ENCODE data around the gene TTC6. TPM values are rescaled to one million over a fixed set of nuclear protein-coding genes. Genes with fewer than 3 reads are reported as not detected.

Gene TTC6
- total RNA-seq, 2 donors from 2014 or later, result not detected

DNA sequence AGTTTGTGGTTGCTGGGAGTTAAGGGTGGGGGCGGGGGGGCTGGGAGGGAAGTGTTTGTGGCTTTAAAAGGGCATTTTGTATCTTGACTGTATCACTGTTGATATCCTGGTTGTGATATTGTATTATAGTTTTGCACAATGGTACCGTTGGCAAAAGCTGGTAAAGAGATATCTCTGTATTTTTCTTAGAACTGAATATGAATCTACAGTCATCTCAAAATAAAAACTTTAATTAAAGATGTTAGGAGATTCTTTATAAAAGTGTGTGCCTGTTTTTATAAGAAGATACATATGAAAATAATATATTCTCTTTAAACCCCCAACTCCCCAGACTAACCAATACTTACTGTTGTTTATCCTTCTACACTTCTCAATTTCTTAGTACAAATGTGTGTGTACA lies 43.2 kb downstream of the TTC6 start:
- no peak for DNase-seq (ENCODE audit: low spot score)
- TF ChIP-seq, protein P1, sequence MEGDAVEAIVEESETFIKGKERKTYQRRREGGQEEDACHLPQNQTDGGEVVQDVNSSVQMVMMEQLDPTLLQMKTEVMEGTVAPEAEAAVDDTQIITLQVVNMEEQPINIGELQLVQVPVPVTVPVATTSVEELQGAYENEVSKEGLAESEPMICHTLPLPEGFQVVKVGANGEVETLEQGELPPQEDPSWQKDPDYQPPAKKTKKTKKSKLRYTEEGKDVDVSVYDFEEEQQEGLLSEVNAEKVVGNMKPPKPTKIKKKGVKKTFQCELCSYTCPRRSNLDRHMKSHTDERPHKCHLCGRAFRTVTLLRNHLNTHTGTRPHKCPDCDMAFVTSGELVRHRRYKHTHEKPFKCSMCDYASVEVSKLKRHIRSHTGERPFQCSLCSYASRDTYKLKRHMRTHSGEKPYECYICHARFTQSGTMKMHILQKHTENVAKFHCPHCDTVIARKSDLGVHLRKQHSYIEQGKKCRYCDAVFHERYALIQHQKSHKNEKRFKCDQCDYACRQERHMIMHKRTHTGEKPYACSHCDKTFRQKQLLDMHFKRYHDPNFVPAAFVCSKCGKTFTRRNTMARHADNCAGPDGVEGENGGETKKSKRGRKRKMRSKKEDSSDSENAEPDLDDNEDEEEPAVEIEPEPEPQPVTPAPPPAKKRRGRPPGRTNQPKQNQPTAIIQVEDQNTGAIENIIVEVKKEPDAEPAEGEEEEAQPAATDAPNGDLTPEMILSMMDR (IDR thresholded peaks at IDR 0.05), result no peak
- no peak overlapping the region for H3K27ac ChIP-seq
- H3K27me3 ChIP-seq, result no peaks in the 10 kb centered on the region
- no peaks in the 10 kb centered on the region for H3K9me3 ChIP-seq
- no peaks in the 10 kb centered on the region for H3K4me1 ChIP-seq
- H3K36me3 ChIP-seq, result no peaks in the 10 kb centered on the region
- no peak overlapping the region for H3K4me3 ChIP-seq

DNA sequence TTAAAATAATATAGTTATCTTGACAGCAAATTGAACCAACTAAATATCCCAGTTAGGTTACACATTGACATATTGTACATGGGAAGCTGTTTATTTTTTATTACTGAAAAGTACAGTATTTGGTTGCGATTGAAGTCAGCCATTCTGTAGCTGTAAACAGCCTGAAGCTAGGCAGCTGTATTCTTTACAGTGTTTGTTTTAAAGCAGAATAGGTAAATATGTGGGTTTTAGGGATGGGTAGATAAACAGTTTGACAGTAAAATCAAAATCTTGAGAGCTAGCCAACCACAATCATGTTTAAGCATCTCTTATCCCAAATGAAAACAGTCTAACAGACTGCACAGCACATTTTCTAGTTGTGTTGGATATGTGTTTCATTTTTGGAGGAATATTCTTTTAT lies 45.7 kb downstream of the TTC6 start:
- Histone ChIP-seq H3K9me3 (no peaks in the 10 kb centered on the region), H3K4me1 (no peaks in the 10 kb centered on the region)

DNA sequence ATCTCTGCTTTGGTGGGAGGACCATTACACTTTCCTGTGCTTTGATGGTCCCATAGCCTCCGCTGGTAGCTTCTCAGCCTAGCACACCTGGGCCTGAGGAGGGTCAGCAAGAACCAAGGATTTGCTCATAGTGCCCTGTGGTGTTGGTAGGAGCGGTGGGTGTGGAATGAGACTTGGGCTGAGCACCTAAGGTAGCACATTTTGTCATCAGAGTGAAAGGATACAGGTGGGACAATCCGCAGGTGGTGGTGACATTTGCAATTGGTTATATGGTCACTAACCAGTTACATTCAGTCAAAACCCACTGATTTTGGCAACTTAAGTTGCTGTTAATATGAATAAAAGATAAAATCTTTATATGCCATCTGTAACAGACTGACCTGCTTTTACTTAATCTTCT lies 46.7 kb downstream of the TTC6 start:
- no peak overlapping the region for H3K4me3 ChIP-seq
- H3K36me3 ChIP-seq, result no peaks in the 10 kb centered on the region
- TF ChIP-seq, protein P1 (IDR thresholded peaks at IDR 0.05), result no peak

More for the DNA sequence above, 45.7 kb downstream of the TTC6 start:
- H3K27me3 ChIP-seq, result no peaks in the 10 kb centered on the region
- H3K36me3 ChIP-seq, result no peaks in the 10 kb centered on the region
- no peak overlapping the region for H3K27ac ChIP-seq
- no peak for DNase-seq (ENCODE audit: low spot score)
- TF ChIP-seq, protein P1 (IDR thresholded peaks at IDR 0.05), result no peak
- no peak overlapping the region for H3K4me3 ChIP-seq

DNA sequence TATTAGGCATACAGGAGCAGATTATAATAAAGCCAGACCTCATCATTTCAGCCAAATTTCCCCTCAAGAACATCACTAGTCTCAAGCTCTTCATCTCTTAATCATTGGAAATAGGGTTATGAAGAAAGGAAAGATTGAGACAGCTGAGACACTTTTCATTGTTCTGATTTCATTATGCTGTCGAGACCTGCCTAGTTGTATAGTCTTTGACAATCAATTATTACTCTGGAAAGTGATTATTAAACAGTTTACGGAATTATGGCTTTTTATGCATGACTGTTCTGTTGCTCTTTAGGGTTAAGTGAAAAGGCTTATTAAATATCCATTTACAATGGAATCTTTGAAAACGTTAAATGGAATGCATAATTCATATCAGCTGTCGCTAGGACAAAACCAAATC lies 48.3 kb downstream of the TTC6 start:
- Histone ChIP-seq H3K27ac (no peak overlapping the region), H3K9me3 (no peaks in the 10 kb centered on the region), H3K27me3 (no peaks in the 10 kb centered on the region), H3K4me1 (no peaks in the 10 kb centered on the region), H3K4me3 (no peak overlapping the region), H3K36me3 (no peaks in the 10 kb centered on the region)
- no peak for DNase-seq (ENCODE audit: low spot score)
- TF ChIP-seq, protein P1 (IDR thresholded peaks at IDR 0.05), result no peak

More for the DNA sequence above, 46.7 kb downstream of the TTC6 start:
- H3K4me1 ChIP-seq, result no peaks in the 10 kb centered on the region
- no peaks in the 10 kb centered on the region for H3K9me3 ChIP-seq
- no peaks in the 10 kb centered on the region for H3K27me3 ChIP-seq
- DNase-seq (ENCODE audit: low spot score), result no peak
- no peak overlapping the region for H3K27ac ChIP-seq

Other genes starting within 250 kb of the TTC6 start
- gene FOXA1, start 380 bp upstream of the TTC6 start, total RNA-seq, result not detected